K562 (cell line): ENCODE data around the gene QKI. TPM values are rescaled to one million over a fixed set of nuclear protein-coding genes. Genes with fewer than 3 reads are reported as not detected.

Experiments
- CEBPG ChIP-seq, 3 experiments: fragments of 200-800 bp in 1 of 3; sonication (Bioruptor generic) in 1 of 3; sonication (generic) in 1 of 3; formaldehyde crosslinking in 1 of 3; IDR thresholded peaks in 2 of 3; conservative IDR thresholded peaks in 1 of 3; 2 replicates each; pipeline versions ENCODE4 v1.6.1 to v1.8.0; 2016 to 2022; ENCODE audit warnings: missing compliant biosample characterization in 2 of 3, missing genetic modification characterization in 2 of 3, mild to moderate bottlenecking in 1 of 3, missing genetic modification reagents in 1 of 3
- COPS2 ChIP-seq: fragments of 450-650 bp; conservative IDR thresholded peaks from 2 replicates; pipeline ENCODE4 v1.6.1; 2016; ENCODE audit warnings: mild to moderate bottlenecking, moderate library complexity
- CTBP1 ChIP-seq: fragments of 450-650 bp; IDR thresholded peaks from 2 replicates; pipeline ENCODE4 v1.6.1; 2016; ENCODE audit warnings: borderline replicate concordance
- CXXC5 ChIP-seq: fragments of 250-450 bp; sonication (Bioruptor Pico); IDR thresholded peaks from 2 replicates; pipeline ENCODE4 v1.8.0; 2022; ENCODE audit warnings: inconsistent platforms, mild to moderate bottlenecking, moderate library complexity
- DACH1 ChIP-seq: fragments of 450-650 bp; IDR thresholded peaks from 2 replicates; pipeline ENCODE4 v1.6.1; 2018; ENCODE audit not compliant: partially characterized antibody
- GABPB2 ChIP-seq: fragments of 250-450 bp; sonication (Bioruptor Pico); conservative IDR thresholded peaks from 2 replicates; pipeline ENCODE4 v1.5.1; 2021; ENCODE audit warnings: mild to moderate bottlenecking
- GTF2E2 ChIP-seq: fragments of 200-800 bp; sonication (Bioruptor generic); IDR thresholded peaks from 2 replicates; pipeline ENCODE4 v1.6.1; 2016; ENCODE audit warnings: missing genetic modification characterization, missing compliant biosample characterization
- HDAC1 ChIP-seq, 2 experiments: fragments of 450-650 bp; IDR thresholded peaks; 2 replicates each; pipeline ENCODE4 v1.6.1; 2016 to 2017; ENCODE audit warnings: inconsistent platforms in 1 of 2, mild to moderate bottlenecking in 1 of 2, moderate library complexity in 1 of 2
- LARP7 ChIP-seq: fragments of 450-650 bp; IDR thresholded peaks from 2 replicates; pipeline ENCODE4 v1.6.1; 2016
- PRPF4 ChIP-seq: fragments of 200-400 bp; formaldehyde crosslinking; IDR thresholded peaks from one replicate; pipeline ENCODE4 v1.6.1; 2017; ENCODE audit warnings: low read length, low read depth, mild to moderate bottlenecking; ENCODE audit not compliant: insufficient read depth, poor library complexity, severe bottlenecking
- RBBP5 ChIP-seq: fragments of 200-600 bp; sonication (generic); IDR thresholded peaks from 2 replicates; pipeline ENCODE4 v1.6.1; 2012; ENCODE audit warnings: borderline replicate concordance, mild to moderate bottlenecking, low read length, control low read depth, inconsistent platforms; ENCODE audit not compliant: insufficient read depth, poor library complexity, severe bottlenecking
- TCF3 ChIP-seq: sonication (generic); formaldehyde crosslinking; IDR thresholded peaks from 2 replicates; pipeline ENCODE4 v1.4.0; 2020; ENCODE audit warnings: mild to moderate bottlenecking, missing genetic modification reagents
- TGIF2 ChIP-seq: sonication (generic); formaldehyde crosslinking; IDR thresholded peaks from 2 replicates; pipeline ENCODE4 v1.8.1; 2022; ENCODE audit warnings: mild to moderate bottlenecking, missing genetic modification reagents, moderate library complexity
- ZBTB8A ChIP-seq: fragments of 450-650 bp; IDR thresholded peaks from 2 replicates; pipeline ENCODE4 v1.6.1; 2018; ENCODE audit warnings: mild to moderate bottlenecking, moderate library complexity; ENCODE audit not compliant: partially characterized antibody
- ZNF778 ChIP-seq: fragments of 450-650 bp; formaldehyde crosslinking; IDR thresholded peaks from 2 replicates; pipeline ENCODE4 v1.4.0; 2020; ENCODE audit warnings: mild to moderate bottlenecking, moderate library complexity
- polyA plus RNA-seq, 8 experiments: library from polyadenylated mRNA; depleted of rRNA in 4 of 8; stranded (reverse) in 5 of 8; unstranded in 3 of 8; fragments of >200 nt; fragmentation: Nextera tagmentation in 2 of 8; fragmentation: Illumina TruSeq in 1 of 8; extraction: Ambion mirVana in 2 of 8; extraction: Trizol in 1 of 8; gene quantifications; 2 replicates each; pipeline versions ENCODE4 v1.2.1 to v1.2.3, GENCODE V29; 2011 to 2014; ENCODE audit warnings: inconsistent platforms in 1 of 8, missing spikeins in 1 of 8
- total RNA-seq, 7 experiments: library from RNA; depleted of rRNA in 6 of 7; stranded (reverse); fragments of >200 nt in 6 of 7; fragmentation: Illumina TruSeq in 2 of 7; extraction: Trizol in 2 of 7; gene quantifications; 2 replicates each; pipeline versions ENCODE4 v1.2.1 to v1.2.3, GENCODE V29; 2011 to 2021; ENCODE audit warnings: low replicate concordance in 1 of 7
- TF ChIP-seq, protein P1 (sequence below): fragments of 450-650 bp; IDR thresholded peaks from 2 replicates; pipeline ENCODE4 v1.6.1; 2017; ENCODE audit warnings: antibody characterized with exemption, mild to moderate bottlenecking
- TF ChIP-seq, protein P2 (sequence below), 2 experiments: IDR thresholded peaks in 1 of 2; conservative IDR thresholded peaks in 1 of 2; 2 replicates each; pipeline ENCODE4 v1.6.1; 2016; ENCODE audit warnings: low read depth in 2 of 2, mild to moderate bottlenecking in 1 of 2, missing compliant biosample characterization in 1 of 2, missing genetic modification characterization in 1 of 2, moderate library complexity in 1 of 2

Gene QKI
- total and polyA plus RNA-seq, 9 of the 15 experiments (the other 6 are each of a cell fraction or from before 2014, with no cell fraction given): 20.4 to 215 (median 123) TPM

DNA sequence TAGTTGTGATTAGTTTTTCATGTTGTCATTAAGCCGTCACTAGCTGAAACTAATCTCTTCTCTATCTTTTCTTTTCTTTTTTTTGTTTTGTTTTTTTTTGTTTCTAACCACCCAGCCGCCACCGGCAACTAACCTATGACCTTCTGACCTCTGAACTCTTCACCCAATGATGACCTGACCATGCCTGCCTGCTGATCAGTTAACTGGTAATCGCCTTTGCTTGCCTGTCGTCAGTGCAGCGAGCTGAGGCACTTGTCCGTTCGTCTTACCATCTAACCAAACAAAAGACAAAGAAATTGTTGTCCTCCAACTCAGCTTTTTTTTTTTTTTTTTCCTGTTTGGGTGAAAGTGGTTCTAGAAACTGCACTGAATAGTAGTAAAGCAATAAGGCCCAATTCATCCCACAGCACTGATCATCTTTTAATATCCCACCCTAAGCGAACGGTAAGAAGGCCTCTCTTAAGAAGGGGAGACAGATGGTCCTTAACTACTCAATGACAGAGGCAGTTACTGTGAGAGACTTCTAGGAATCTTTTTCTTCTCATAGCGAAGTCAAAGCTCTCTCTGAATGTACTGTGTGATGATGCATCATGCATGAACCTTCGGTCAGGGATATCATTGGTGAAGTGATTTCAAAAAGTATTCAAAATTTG is 156.2 kb downstream of the QKI start (continued):
- TF ChIP-seq, protein P1, sequence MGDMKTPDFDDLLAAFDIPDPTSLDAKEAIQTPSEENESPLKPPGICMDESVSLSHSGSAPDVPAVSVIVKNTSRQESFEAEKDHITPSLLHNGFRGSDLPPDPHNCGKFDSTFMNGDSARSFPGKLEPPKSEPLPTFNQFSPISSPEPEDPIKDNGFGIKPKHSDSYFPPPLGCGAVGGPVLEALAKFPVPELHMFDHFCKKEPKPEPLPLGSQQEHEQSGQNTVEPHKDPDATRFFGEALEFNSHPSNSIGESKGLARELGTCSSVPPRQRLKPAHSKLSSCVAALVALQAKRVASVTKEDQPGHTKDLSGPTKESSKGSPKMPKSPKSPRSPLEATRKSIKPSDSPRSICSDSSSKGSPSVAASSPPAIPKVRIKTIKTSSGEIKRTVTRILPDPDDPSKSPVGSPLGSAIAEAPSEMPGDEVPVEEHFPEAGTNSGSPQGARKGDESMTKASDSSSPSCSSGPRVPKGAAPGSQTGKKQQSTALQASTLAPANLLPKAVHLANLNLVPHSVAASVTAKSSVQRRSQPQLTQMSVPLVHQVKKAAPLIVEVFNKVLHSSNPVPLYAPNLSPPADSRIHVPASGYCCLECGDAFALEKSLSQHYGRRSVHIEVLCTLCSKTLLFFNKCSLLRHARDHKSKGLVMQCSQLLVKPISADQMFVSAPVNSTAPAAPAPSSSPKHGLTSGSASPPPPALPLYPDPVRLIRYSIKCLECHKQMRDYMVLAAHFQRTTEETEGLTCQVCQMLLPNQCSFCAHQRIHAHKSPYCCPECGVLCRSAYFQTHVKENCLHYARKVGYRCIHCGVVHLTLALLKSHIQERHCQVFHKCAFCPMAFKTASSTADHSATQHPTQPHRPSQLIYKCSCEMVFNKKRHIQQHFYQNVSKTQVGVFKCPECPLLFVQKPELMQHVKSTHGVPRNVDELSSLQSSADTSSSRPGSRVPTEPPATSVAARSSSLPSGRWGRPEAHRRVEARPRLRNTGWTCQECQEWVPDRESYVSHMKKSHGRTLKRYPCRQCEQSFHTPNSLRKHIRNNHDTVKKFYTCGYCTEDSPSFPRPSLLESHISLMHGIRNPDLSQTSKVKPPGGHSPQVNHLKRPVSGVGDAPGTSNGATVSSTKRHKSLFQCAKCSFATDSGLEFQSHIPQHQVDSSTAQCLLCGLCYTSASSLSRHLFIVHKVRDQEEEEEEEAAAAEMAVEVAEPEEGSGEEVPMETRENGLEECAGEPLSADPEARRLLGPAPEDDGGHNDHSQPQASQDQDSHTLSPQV: peak; percentile 65; the same call in 1 of the 2 replicates
- TF ChIP-seq COPS2 (no peak), PRPF4 (no peak), CXXC5 (CRISPR knock-in tag) (peak; percentile 60), ZNF778 (CRISPR knock-in tag) (no peak), LARP7 (0 out of 2 replicates have a peak, but pooled peaks have one; percentile 34), HDAC1 (IDR thresholded peaks at IDR 0.05) (no peak), CTBP1 (0 out of 2 replicates have a peak, but pooled peaks have one; percentile 30), GABPB2 (CRISPR knock-in tag) (no peak), DACH1 (peak; percentile 74), RBBP5 (no peak), CEBPG (CRISPR knock-in tag; IDR thresholded peaks at IDR 0.05) (no peak), CEBPG (tag; conservative IDR thresholded peaks at IDR 0.05 in 1 of 2, IDR thresholded peaks at IDR 0.05 in 1 of 2) (no peak), TCF3 (CRISPR knock-in tag) (no peak), TGIF2 (CRISPR knock-in tag) (no peak), ZBTB8A (no peak), GTF2E2 (no peak)
- TF ChIP-seq, protein P2, sequence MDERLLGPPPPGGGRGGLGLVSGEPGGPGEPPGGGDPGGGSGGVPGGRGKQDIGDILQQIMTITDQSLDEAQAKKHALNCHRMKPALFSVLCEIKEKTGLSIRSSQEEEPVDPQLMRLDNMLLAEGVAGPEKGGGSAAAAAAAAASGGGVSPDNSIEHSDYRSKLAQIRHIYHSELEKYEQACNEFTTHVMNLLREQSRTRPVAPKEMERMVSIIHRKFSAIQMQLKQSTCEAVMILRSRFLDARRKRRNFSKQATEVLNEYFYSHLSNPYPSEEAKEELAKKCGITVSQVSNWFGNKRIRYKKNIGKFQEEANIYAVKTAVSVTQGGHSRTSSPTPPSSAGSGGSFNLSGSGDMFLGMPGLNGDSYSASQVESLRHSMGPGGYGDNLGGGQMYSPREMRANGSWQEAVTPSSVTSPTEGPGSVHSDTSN (CRISPR knock-in tag; IDR thresholded peaks at IDR 0.05; ENCODE audit: low read depth): no peak
- TF ChIP-seq, protein P2 (tag; conservative IDR thresholded peaks at IDR 0.05; ENCODE audit: low read depth): no peak
